ENCODE data around the gene CADM1.

DNA sequence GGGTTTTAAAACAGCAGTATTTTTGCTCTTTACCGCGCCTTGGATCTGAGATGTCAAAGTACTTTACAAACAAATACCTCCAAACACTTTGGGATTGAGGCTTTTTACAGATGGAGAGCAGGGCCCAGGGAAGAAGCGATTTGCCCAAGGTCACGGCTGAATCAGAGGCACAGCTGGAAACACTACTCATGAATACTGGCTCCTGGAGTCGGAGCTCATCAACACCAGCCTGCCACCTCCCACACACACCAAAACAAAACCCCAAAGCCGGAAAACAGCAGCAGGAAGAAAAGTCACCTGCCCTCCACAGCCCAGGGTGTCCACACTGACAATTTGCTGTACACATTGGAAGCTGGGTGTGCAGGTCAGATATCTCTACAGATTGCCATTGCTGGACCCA lies 339.4 kb downstream of the CADM1 start:
- TF ChIP-seq CTCF (IDR thresholded peaks at IDR 0.05; ENCODE audit: extremely low read depth in 1 of 2, insufficient read depth in 1 of 2, low read depth in 1 of 2, low read length in 2 of 2) (no peak), EZH2 (IDR thresholded peaks at IDR 0.05; ENCODE audit: borderline replicate concordance, low read depth, low read length, severe bottlenecking) (no peak), POLR2AphosphoS5 (IDR thresholded peaks at IDR 0.05; ENCODE audit: insufficient read depth, low read depth, low read length) (no peak), POLR2A (IDR thresholded peaks at IDR 0.05; ENCODE audit: low read depth, low read length) (no peak), FOS (IDR thresholded peaks at IDR 0.05; ENCODE audit: borderline replicate concordance, insufficient read depth, low read length) (no peak)
